GM12878 (cell line): ENCODE data around the gene CELF2. TPM values are rescaled to one million over a fixed set of nuclear protein-coding genes. Genes with fewer than 3 reads are reported as not detected.
A peak's percentile ranks its signal among the peaks of the same experiment; 100 is the strongest.

ENCODE experiments used
- ATAC-seq: fragments of 200-7000 bp; cut with Tn5 transposase; 3 replicates; pipeline ENCODE4 v1.9.1; 2020; ENCODE audit warnings: mild to moderate bottlenecking, moderate library complexity
- BruUV-seq: library from RNA; stranded (reverse); fragments of 400-500 nt; replicated peaks from 2 replicates; lab custom pipeline; 2021; lab: Mats Ljungman, UMichigan
- CTCF ChIA-PET: fragments of 300-600 bp; sonication (Branson Sonifier 250); formaldehyde crosslinking; extraction: SDS; loops from one replicate; lab custom pipeline; 2021; ENCODE audit warnings: inconsistent platforms; lab: Yijun Ruan, JAX
- POLR2A ChIA-PET: fragments of 350-600 bp; formaldehyde crosslinking; extraction: SDS; loops from one replicate; lab custom pipeline; 2021; ENCODE audit warnings: inconsistent platforms; lab: Charles Lee
- RAD21 ChIA-PET: fragments of 300-600 bp; sonication (Branson Sonifier 250); formaldehyde crosslinking; loops from one replicate; lab custom pipeline; 2023; ENCODE audit warnings: antibody characterized with exemption; ENCODE audit not compliant: unreplicated experiment; lab: Charles Lee
- SMC1A ChIA-PET: fragments of 300-600 bp; sonication (Branson Sonifier 250); formaldehyde crosslinking; loops from one replicate; lab custom pipeline; 2023; ENCODE audit not compliant: unreplicated experiment, uncharacterized antibody; lab: Charles Lee
- DNase-seq: peaks from one replicate; pipeline ENCODE4 v3.0.0-alpha.2; 2011; ENCODE audit warnings: low read depth, low spot score
- FAIRE-seq: peaks from 3 replicates; lab custom pipeline; 2011; peaks lifted over from hg19 to GRCh38; lab: Jason Lieb, UNC
- H2AFZ ChIP-seq: 2 replicates; pipeline ENCODE4 v1.6.0; 2011; ENCODE audit warnings: low read depth, low read length, control low read depth; ENCODE audit not compliant: control insufficient read depth
- H3K27ac ChIP-seq: 2 replicates; pipeline ENCODE4 v1.5.1; 2011; ENCODE audit warnings: control low read depth; ENCODE audit not compliant: control insufficient read depth, insufficient read depth
- H3K27me3 ChIP-seq, 2 experiments: replicated peaks in 1 of 2; 2 replicates each; pipeline versions ENCODE4 v1.6.0 to v1.6.1; 2011; ENCODE audit warnings: low read length in 1 of 2; ENCODE audit not compliant: control insufficient read depth in 2 of 2, insufficient read depth in 2 of 2
- H3K36me3 ChIP-seq, 2 experiments: 2 replicates each; pipeline ENCODE4 v1.5.1; 2011; ENCODE audit warnings: low read length in 1 of 2; ENCODE audit not compliant: control insufficient read depth in 2 of 2, insufficient read depth in 2 of 2
- H3K4me1 ChIP-seq: 2 replicates; pipeline ENCODE4 v1.6.1; 2011; ENCODE audit warnings: mild to moderate bottlenecking, low read length, moderate library complexity, mixed read lengths; ENCODE audit not compliant: control insufficient read depth, insufficient read depth
- H3K4me2 ChIP-seq: 2 replicates; pipeline ENCODE4 v1.6.0; 2011; ENCODE audit warnings: control low read depth; ENCODE audit not compliant: control insufficient read depth, insufficient read depth
- H3K4me3 ChIP-seq: fragments of 200-600 bp; sonication (generic); 2 replicates; pipeline ENCODE4 v1.5.1; 2016
- H3K79me2 ChIP-seq: 2 replicates; pipeline ENCODE4 v1.6.0; 2011; ENCODE audit warnings: low read length; ENCODE audit not compliant: control insufficient read depth, insufficient read depth
- H3K9ac ChIP-seq: 2 replicates; pipeline ENCODE4 v1.8.0; 2011; ENCODE audit warnings: low read length, control low read depth, mixed read lengths; ENCODE audit not compliant: control insufficient read depth, insufficient read depth
- H3K9me3 ChIP-seq: replicated peaks from 3 replicates; pipeline ENCODE4 v1.5.1; 2011; ENCODE audit warnings: mild to moderate bottlenecking, low read length; ENCODE audit not compliant: control insufficient read depth, insufficient read depth
- H4K20me1 ChIP-seq: 2 replicates; pipeline ENCODE4 v1.6.0; 2011; ENCODE audit not compliant: control insufficient read depth, insufficient read depth
- BACH1 ChIP-seq: fragments of 450-650 bp; IDR thresholded peaks from 2 replicates; pipeline ENCODE4 v1.6.1; 2017; ENCODE audit warnings: mild to moderate bottlenecking, borderline replicate concordance
- CHD4 ChIP-seq: fragments of 200-600 bp; sonication (generic); IDR thresholded peaks from 2 replicates; pipeline ENCODE4 v1.6.1; 2016; ENCODE audit warnings: mild to moderate bottlenecking
- IKZF2 ChIP-seq, 2 experiments: fragments of 450-650 bp; IDR thresholded peaks; 2 replicates each; pipeline ENCODE4 v1.6.1; 2017; ENCODE audit warnings: mild to moderate bottlenecking in 2 of 2, moderate library complexity in 2 of 2
- IRF4 ChIP-seq: IDR thresholded peaks from 2 replicates; pipeline ENCODE4 v1.6.1; 2011; ENCODE audit warnings: low read depth, low read length
- POLR2A ChIP-seq: IDR thresholded peaks from 2 replicates; pipeline ENCODE4 v1.6.1; 2011; ENCODE audit warnings: low read depth, mild to moderate bottlenecking, low read length
- POLR2AphosphoS2 ChIP-seq: IDR thresholded peaks from 2 replicates; pipeline ENCODE4 v1.6.1; 2011; ENCODE audit warnings: low read depth, mild to moderate bottlenecking, low read length, improper control_type of control experiment, moderate library complexity
- RCOR1 ChIP-seq: conservative IDR thresholded peaks from 2 replicates; pipeline ENCODE4 v1.6.1; 2012; ENCODE audit warnings: low read depth, low read length, improper control_type of control experiment
- SMAD1 ChIP-seq: fragments of 450-650 bp; IDR thresholded peaks from 2 replicates; pipeline ENCODE4 v1.6.1; 2018; ENCODE audit warnings: mild to moderate bottlenecking, low read depth; ENCODE audit not compliant: partially characterized antibody
- SMAD5 ChIP-seq: IDR thresholded peaks from 2 replicates; pipeline ENCODE4 v1.6.1; 2016; ENCODE audit warnings: antibody characterized with exemption, low read depth
- SUPT20H ChIP-seq: IDR thresholded peaks from 2 replicates; pipeline ENCODE4 v1.6.1; 2011; ENCODE audit warnings: low read depth, mild to moderate bottlenecking, low read length, moderate library complexity, borderline replicate concordance; ENCODE audit not compliant: control insufficient read depth
- ZNF217 ChIP-seq: fragments of 450-650 bp; IDR thresholded peaks from 2 replicates; pipeline ENCODE4 v1.6.1; 2017; ENCODE audit warnings: antibody characterized with exemption, mild to moderate bottlenecking
- WGBS: methylation state at CpG from one replicate; pipeline ENCODE4 v1.1.6; 2016; ENCODE audit warnings: low lambda C conversion rate; ENCODE audit not compliant: insufficient replicate concordance, insufficient coverage; ENCODE audit errors: missing lambda C conversion rate; 5-methylcytosine and 5-hydroxymethylcytosine counted together
- in situ Hi-C: fragments of 300-500 bp; cut with MboI; formaldehyde crosslinking; loops from 9 replicates; pipeline ENCODE4 v1.14.3; 2018; ENCODE audit warnings: mixed read lengths
- intact Hi-C: fragments of 100-400 bp; cut with micrococcal nuclease; formaldehyde crosslinking; loops from one replicate; pipeline ENCODE4 v1.14.2; 2022; ENCODE audit not compliant: unreplicated experiment
- polyA plus RNA-seq, 11 experiments: library from polyadenylated mRNA; depleted of rRNA in 4 of 11; unstranded in 6 of 11; stranded (reverse) in 5 of 11; fragments of >200 nt; fragmentation: Nextera tagmentation in 4 of 11; fragmentation: Illumina TruSeq in 1 of 11; extraction: Ambion mirVana in 4 of 11; extraction: Trizol in 1 of 11; gene quantifications; 1 replicate in 1 of 11; 2 replicates in 10 of 11; pipeline versions ENCODE4 v1.2.1 to v1.2.3, GENCODE V29; 2011 to 2016; ENCODE audit warnings: inconsistent platforms in 2 of 11, missing spikeins in 2 of 11, low read depth in 1 of 11
- total RNA-seq, 4 experiments: library from RNA; depleted of rRNA in 3 of 4; stranded (reverse); fragments of >200 nt in 3 of 4; fragmentation: Illumina TruSeq in 1 of 4; extraction: Trizol in 1 of 4; gene quantifications; 2 replicates each; pipeline versions ENCODE4 v1.2.1 to v1.2.3, GENCODE V29; 2013 to 2021
- TF ChIP-seq, protein P1 (sequence below): fragments of 450-650 bp; IDR thresholded peaks from 2 replicates; pipeline ENCODE4 v1.6.1; 2018; ENCODE audit warnings: mild to moderate bottlenecking, low read depth, moderate library complexity; ENCODE audit not compliant: partially characterized antibody
- TF ChIP-seq, protein P2 (sequence below): fragments of 450-650 bp; IDR thresholded peaks from 2 replicates; pipeline ENCODE4 v1.6.1; 2016; ENCODE audit warnings: mild to moderate bottlenecking, moderate library complexity, borderline replicate concordance

CELF2 gene
- total and polyA plus RNA-seq, 10 of the 15 experiments (the other 5 are each of a cell fraction or from before 2014, with no cell fraction given), result 20.8 to 129 (median 86.3) TPM

DNA sequence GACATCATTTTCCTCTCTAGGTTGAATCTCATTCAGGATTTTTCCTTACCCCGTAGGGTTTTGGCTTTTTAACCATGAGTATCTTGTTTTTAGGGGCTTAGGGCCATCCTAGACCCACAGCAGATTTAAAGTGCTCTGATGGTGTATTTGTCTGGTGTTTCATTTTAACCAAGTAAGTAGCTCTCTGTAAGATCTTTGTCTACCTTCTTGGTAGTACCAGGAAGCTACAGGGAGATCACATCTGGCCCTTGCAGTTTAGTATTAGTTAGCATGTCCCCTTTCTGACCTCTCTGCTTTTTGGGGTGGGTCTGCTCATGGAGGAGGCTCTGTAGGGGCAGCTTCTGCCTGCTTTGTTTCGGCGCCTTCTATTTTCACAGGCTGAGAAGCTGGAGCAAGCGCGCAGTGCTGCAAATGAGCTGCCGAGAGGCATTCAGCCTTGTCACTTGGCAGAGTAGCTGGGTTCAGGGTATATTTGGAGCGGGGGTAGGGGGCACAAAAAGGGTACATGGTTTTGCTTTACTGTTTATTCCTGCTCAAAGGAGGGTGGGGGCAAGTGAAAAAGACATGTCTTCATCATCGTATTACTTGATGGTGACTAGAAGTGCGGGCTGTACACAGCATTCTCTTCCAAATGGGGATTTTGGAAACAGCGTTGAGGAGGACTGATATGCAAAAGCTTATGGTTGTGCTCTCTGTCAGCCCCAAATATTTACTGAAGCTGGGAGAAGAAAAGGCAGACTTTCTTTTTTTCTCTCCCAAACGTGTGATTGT, 146.3 kb downstream of the CELF2 start:
- H2AFZ ChIP-seq, result peak overlapping the region; percentile 61
- 3% methylated on average over 11 of the region's 11 CpGs for WGBS
- H3K4me3 ChIP-seq, result peak overlapping the region; percentile 96
- SMC1A ChIA-PET, result interaction anchor here (0.7 to 18.3 kb wide), 22 partner anchors 9 to 444 kb away, joined by 3 to 417 read pairs (median 6); no protein-coding TSS in a partner anchor
- TF ChIP-seq SUPT20H (no peak), RCOR1 (0 out of 2 replicates have a peak, but pooled peaks have one; percentile 46), BACH1 (no peak), IKZF2 (IDR thresholded peaks at IDR 0.05) (0 out of 4 replicates have a peak, but pooled peaks of 1 of the 2 experiments have one; percentile 6), ZNF217 (no peak), POLR2AphosphoS2 (peak; percentile 44; the same call in 1 of the 2 replicates), SMAD1 (no peak), POLR2A (peak; percentile 52; the same call in 1 of the 2 replicates), CHD4 (no peak), IRF4 (0 out of 2 replicates have a peak, but pooled peaks have one; percentile 15), SMAD5 (0 out of 2 replicates have a peak, but pooled peaks have one; percentile 3)
- TF ChIP-seq, protein P1, sequence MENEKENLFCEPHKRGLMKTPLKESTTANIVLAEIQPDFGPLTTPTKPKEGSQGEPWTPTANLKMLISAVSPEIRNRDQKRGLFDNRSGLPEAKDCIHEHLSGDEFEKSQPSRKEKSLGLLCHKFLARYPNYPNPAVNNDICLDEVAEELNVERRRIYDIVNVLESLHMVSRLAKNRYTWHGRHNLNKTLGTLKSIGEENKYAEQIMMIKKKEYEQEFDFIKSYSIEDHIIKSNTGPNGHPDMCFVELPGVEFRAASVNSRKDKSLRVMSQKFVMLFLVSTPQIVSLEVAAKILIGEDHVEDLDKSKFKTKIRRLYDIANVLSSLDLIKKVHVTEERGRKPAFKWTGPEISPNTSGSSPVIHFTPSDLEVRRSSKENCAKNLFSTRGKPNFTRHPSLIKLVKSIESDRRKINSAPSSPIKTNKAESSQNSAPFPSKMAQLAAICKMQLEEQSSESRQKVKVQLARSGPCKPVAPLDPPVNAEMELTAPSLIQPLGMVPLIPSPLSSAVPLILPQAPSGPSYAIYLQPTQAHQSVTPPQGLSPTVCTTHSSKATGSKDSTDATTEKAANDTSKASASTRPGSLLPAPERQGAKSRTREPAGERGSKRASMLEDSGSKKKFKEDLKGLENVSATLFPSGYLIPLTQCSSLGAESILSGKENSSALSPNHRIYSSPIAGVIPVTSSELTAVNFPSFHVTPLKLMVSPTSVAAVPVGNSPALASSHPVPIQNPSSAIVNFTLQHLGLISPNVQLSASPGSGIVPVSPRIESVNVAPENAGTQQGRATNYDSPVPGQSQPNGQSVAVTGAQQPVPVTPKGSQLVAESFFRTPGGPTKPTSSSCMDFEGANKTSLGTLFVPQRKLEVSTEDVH, result no peak
- TF ChIP-seq, protein P2, sequence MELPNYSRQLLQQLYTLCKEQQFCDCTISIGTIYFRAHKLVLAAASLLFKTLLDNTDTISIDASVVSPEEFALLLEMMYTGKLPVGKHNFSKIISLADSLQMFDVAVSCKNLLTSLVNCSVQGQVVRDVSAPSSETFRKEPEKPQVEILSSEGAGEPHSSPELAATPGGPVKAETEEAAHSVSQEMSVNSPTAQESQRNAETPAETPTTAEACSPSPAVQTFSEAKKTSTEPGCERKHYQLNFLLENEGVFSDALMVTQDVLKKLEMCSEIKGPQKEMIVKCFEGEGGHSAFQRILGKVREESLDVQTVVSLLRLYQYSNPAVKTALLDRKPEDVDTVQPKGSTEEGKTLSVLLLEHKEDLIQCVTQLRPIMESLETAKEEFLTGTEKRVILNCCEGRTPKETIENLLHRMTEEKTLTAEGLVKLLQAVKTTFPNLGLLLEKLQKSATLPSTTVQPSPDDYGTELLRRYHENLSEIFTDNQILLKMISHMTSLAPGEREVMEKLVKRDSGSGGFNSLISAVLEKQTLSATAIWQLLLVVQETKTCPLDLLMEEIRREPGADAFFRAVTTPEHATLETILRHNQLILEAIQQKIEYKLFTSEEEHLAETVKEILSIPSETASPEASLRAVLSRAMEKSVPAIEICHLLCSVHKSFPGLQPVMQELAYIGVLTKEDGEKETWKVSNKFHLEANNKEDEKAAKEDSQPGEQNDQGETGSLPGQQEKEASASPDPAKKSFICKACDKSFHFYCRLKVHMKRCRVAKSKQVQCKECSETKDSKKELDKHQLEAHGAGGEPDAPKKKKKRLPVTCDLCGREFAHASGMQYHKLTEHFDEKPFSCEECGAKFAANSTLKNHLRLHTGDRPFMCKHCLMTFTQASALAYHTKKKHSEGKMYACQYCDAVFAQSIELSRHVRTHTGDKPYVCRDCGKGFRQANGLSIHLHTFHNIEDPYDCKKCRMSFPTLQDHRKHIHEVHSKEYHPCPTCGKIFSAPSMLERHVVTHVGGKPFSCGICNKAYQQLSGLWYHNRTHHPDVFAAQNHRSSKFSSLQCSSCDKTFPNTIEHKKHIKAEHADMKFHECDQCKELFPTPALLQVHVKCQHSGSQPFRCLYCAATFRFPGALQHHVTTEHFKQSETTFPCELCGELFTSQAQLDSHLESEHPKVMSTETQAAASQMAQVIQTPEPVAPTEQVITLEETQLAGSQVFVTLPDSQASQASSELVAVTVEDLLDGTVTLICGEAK, result 0 out of 2 replicates have a peak, but pooled peaks have one; percentile 18
- H3K4me1 ChIP-seq, result peaks cover 28% of the 10 kb centered on the region
- TSS peak; percentile 77 for BruUV-seq
- no peaks in the 10 kb centered on the region for H3K27me3 ChIP-seq
- FAIRE-seq (no peak), ATAC-seq (peak; percentile 14), DNase-seq (no peak)
- peak overlapping the region; percentile 95 for H3K27ac ChIP-seq
- H4K20me1 ChIP-seq, result no peaks in the 10 kb centered on the region
- H3K4me2 ChIP-seq, result peak overlapping the region; percentile 100
- H3K9ac ChIP-seq, result peak overlapping the region; percentile 93
- H3K36me3 ChIP-seq, result peaks cover 0 to 3% of the 10 kb centered on the region in 2 experiments; a peak in 2 of 4 replicates
- peaks cover 63% of the 10 kb centered on the region for H3K79me2 ChIP-seq
- RAD21 ChIA-PET, result interaction anchor here (0.7 to 7.3 kb wide), 27 partner anchors 11 to 555 kb away, joined by 3 to 87 read pairs (median 6); no protein-coding TSS in a partner anchor
- H3K9me3 ChIP-seq, result no peaks in the 10 kb centered on the region
- POLR2A ChIA-PET, result interaction anchor here (0.6 to 4.1 kb wide), 17 partner anchors 12 to 117 kb away, joined by 3 to 106 read pairs (median 6); no protein-coding TSS in a partner anchor
- in situ Hi-C loops (no loop called here), intact Hi-C loops (loop anchor here (1.0 to 10.0 kb wide), 3 partner anchors 15 to 441 kb away; no protein-coding TSS in a partner anchor)
- CTCF ChIA-PET, result interaction anchor here (1.0 to 4.7 kb wide), 18 partner anchors 9 to 107 kb away, joined by 3 to 38 read pairs (median 5); no protein-coding TSS in a partner anchor
